HPDE6-E6E7 (cell line): ENCODE results near the gene MIER3.

ENCODE experiments used
- DNase-seq: peaks from one replicate; pipeline ENCODE4 v3.0.0; 2011; ENCODE audit warnings: missing footprints; ENCODE audit errors: extremely low spot score

MIER3 gene

GRCh38 chr5:56959326-56959725 lies 7.4 kb upstream of the MIER3 start:
- DNase-seq, result no peak

- DNase-seq, result no peak
Observed at GRCh38 chr5:56958595-56958994, 6.7 kb upstream of the MIER3 start.

GRCh38 chr5:56954262-56954661 lies 2.3 kb upstream of the MIER3 start:
- DNase-seq, result no peak

- DNase-seq, result peak; percentile 21
Observed at GRCh38 chr5:56951126-56951945, 587 bp downstream of the MIER3 start.

- DNase-seq, result peak; percentile 49
Observed at GRCh38 chr5:56950626-56951125, 1.2 kb downstream of the MIER3 start.

- no peak for DNase-seq
Observed at GRCh38 chr5:56947052-56947451, 4.9 kb downstream of the MIER3 start.

- no peak for DNase-seq
Observed at GRCh38 chr5:56941981-56942380, 9.9 kb downstream of the MIER3 start.

- no peak for DNase-seq
Observed at GRCh38 chr5:56938858-56939257, 13.1 kb downstream of the MIER3 start.

GRCh38 chr5:56934325-56934724 lies 17.6 kb downstream of the MIER3 start:
- no peak for DNase-seq

- DNase-seq, result no peak
Observed at GRCh38 chr5:56922922-56923321, 29.0 kb downstream of the MIER3 start.

- DNase-seq, result no peak
Observed at GRCh38 chr5:56919942-56920662, 31.8 kb downstream of the MIER3 start.

- DNase-seq, result no peak
Observed at GRCh38 chr5:56918054-56918453, 33.9 kb downstream of the MIER3 start.

GRCh38 chr5:56917534-56917933 lies 34.4 kb downstream of the MIER3 start:
- no peak for DNase-seq

- no peak for DNase-seq
Observed at GRCh38 chr5:56914678-56915077, 37.2 kb downstream of the MIER3 start.

GRCh38 chr5:56913766-56914165 lies 38.2 kb downstream of the MIER3 start:
- DNase-seq, result no peak

GRCh38 chr5:56910210-56910965 lies 41.5 kb downstream of the MIER3 start:
- peak; percentile 13 for DNase-seq

GRCh38 chr5:56909294-56910209 lies 42.4 kb downstream of the MIER3 start, which contains the start of gene SETD9:
Gene SETD9, plus strand, starts transcription at chr5:56909596. Its CDS starts 50 bp downstream, at chr5:56909646.
- DNase-seq, result peak; percentile 95

- peak; percentile 38 for DNase-seq
Observed at GRCh38 chr5:56908942-56909293, 43.0 kb downstream of the MIER3 start.

GRCh38 chr5:56900858-56901578 lies 50.9 kb downstream of the MIER3 start:
- DNase-seq, result peak; percentile 43

- peak; percentile 20 for DNase-seq
Observed at GRCh38 chr5:56900395-56900794, 51.5 kb downstream of the MIER3 start.
